OCI-LY1 (cell line): ENCODE measurements around the gene PEX10.
"Not testable (repeated sequence)": the region's sequence is repeated elsewhere in the genome, so short reads cannot be mapped to it uniquely, and the experiment has no call there.

Source experiments
- H2AFZ ChIP-seq: fragments of 200-600 bp; sonication (generic), shearing (Covaris generic); 2 replicates; pipeline ENCODE4 v1.6.0; 2014; ENCODE audit warnings: antibody characterized with exemption, mild to moderate bottlenecking, low read length
- H3F3A ChIP-seq: fragments of 200-600 bp; sonication (generic), shearing (Covaris generic); 2 replicates; pipeline ENCODE4 v1.6.0; 2014; ENCODE audit warnings: mild to moderate bottlenecking, antibody characterized with exemption, low read length, moderate library complexity; ENCODE audit not compliant: insufficient read depth
- H3K27ac ChIP-seq: fragments of 200-600 bp; sonication (generic); 2 replicates; pipeline ENCODE4 v1.5.1; 2014; ENCODE audit warnings: low read length, mixed run types, mild to moderate bottlenecking, low read depth; ENCODE audit not compliant: poor library complexity, severe bottlenecking
- H3K27me3 ChIP-seq: fragments of 200-600 bp; sonication (generic); 2 replicates; pipeline ENCODE4 v1.6.0; 2014; ENCODE audit warnings: antibody characterized with exemption, mild to moderate bottlenecking, low read length, moderate library complexity; ENCODE audit not compliant: insufficient read depth
- H3K36me3 ChIP-seq: fragments of 200-600 bp; sonication (generic); 2 replicates; pipeline ENCODE4 v1.6.1; 2014; ENCODE audit warnings: mild to moderate bottlenecking, antibody characterized with exemption, low read length, moderate library complexity, mixed read lengths; ENCODE audit not compliant: insufficient read depth
- H3K4me1 ChIP-seq: fragments of 200-600 bp; sonication (generic); 2 replicates; pipeline ENCODE4 v1.5.1; 2014; ENCODE audit warnings: mild to moderate bottlenecking, low read length, moderate library complexity; ENCODE audit not compliant: insufficient read depth, severe bottlenecking
- H3K4me2 ChIP-seq: fragments of 200-600 bp; sonication (generic), shearing (Covaris generic); 2 replicates; pipeline ENCODE4 v1.6.1; 2014; ENCODE audit warnings: low read length
- H3K4me3 ChIP-seq: fragments of 200-600 bp; sonication (generic); 2 replicates; pipeline ENCODE4 v1.5.1; 2014; ENCODE audit warnings: low read length, low read depth, mild to moderate bottlenecking, mixed read lengths; ENCODE audit not compliant: poor library complexity, severe bottlenecking
- H3K79me2 ChIP-seq: fragments of 200-600 bp; shearing (Covaris generic); 2 replicates; pipeline ENCODE4 v1.6.1; 2016; ENCODE audit warnings: mixed run types, low read length, mixed read lengths; ENCODE audit not compliant: insufficient read depth
- H3K9ac ChIP-seq: fragments of 200-600 bp; sonication (generic), shearing (Covaris generic); 2 replicates; pipeline ENCODE4 v1.6.1; 2014; ENCODE audit warnings: mild to moderate bottlenecking, low read length, mixed read lengths
- H3K9me2 ChIP-seq: fragments of 200-600 bp; sonication (generic), shearing (Covaris generic); 2 replicates; pipeline ENCODE4 v1.6.1; 2014; ENCODE audit warnings: low read depth, mild to moderate bottlenecking, low read length, mixed read lengths
- H3K9me3 ChIP-seq: fragments of 200-600 bp; shearing (Covaris generic); 2 replicates; pipeline ENCODE4 v1.6.1; 2014; ENCODE audit warnings: low read length, mixed read lengths
- H4K20me1 ChIP-seq: fragments of 200-600 bp; sonication (generic), shearing (Covaris generic); 2 replicates; pipeline ENCODE4 v1.6.0; 2016; ENCODE audit warnings: mild to moderate bottlenecking, low read length; ENCODE audit not compliant: insufficient read depth
- EZH2 ChIP-seq: fragments of 200-600 bp; sonication (generic), shearing (Covaris generic); IDR thresholded peaks from 2 replicates; pipeline ENCODE4 v1.8.0; 2017; ENCODE audit warnings: borderline replicate concordance, mixed run types, mild to moderate bottlenecking, antibody characterized with exemption, low read length, moderate library complexity, mixed read lengths
- TF ChIP-seq, protein P1 (sequence below): fragments of 200-600 bp; sonication (generic), shearing (Covaris generic); IDR thresholded peaks from 2 replicates; pipeline ENCODE4 v1.5.1; 2017; ENCODE audit warnings: mild to moderate bottlenecking, antibody characterized with exemption, low read length, moderate library complexity, mixed read lengths

Gene PEX10

DNA sequence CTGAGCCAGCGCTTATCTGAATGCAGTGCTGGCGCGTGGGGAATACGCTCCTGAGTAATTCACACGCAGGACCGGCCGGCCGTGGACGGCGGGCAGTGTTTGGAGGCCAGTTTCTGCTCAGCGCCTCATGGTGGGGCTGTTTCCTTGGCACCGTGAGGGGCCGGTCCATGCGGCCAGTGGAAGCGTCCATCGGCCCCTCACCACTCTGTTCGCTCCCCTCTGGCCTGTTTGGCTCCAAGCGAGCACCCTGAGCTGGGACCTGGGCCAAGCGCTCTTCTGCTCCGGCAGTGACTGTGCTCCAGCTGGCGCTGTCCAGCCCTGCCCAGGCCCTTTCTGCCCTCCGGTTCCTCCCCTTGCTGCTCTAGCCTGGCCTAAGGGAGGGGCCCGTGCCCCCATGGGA lies 47.4 kb upstream of the PEX10 start:
- TF ChIP-seq EZH2 = no peak
- TF ChIP-seq, protein P1, sequence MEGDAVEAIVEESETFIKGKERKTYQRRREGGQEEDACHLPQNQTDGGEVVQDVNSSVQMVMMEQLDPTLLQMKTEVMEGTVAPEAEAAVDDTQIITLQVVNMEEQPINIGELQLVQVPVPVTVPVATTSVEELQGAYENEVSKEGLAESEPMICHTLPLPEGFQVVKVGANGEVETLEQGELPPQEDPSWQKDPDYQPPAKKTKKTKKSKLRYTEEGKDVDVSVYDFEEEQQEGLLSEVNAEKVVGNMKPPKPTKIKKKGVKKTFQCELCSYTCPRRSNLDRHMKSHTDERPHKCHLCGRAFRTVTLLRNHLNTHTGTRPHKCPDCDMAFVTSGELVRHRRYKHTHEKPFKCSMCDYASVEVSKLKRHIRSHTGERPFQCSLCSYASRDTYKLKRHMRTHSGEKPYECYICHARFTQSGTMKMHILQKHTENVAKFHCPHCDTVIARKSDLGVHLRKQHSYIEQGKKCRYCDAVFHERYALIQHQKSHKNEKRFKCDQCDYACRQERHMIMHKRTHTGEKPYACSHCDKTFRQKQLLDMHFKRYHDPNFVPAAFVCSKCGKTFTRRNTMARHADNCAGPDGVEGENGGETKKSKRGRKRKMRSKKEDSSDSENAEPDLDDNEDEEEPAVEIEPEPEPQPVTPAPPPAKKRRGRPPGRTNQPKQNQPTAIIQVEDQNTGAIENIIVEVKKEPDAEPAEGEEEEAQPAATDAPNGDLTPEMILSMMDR = no peak
- no peaks in the 10 kb centered on the region for H3K4me1 ChIP-seq
- no peak overlapping the region for H2AFZ ChIP-seq
- no peak overlapping the region for H3K4me2 ChIP-seq
- no peaks in the 10 kb centered on the region for H4K20me1 ChIP-seq
- H3K9me3 ChIP-seq = no peaks in the 10 kb centered on the region
- no peak overlapping the region for H3K27ac ChIP-seq
- H3K4me3 ChIP-seq = no peak overlapping the region
- no peak overlapping the region for H3K9ac ChIP-seq
- H3F3A ChIP-seq = no peaks in the 10 kb centered on the region
- 0 out of 2 replicates have a peak, but pooled peaks cover 3% of the 10 kb centered on the region for H3K27me3 ChIP-seq
- H3K36me3 ChIP-seq = no peaks in the 10 kb centered on the region
- H3K79me2 ChIP-seq = no peaks in the 10 kb centered on the region
- H3K9me2 ChIP-seq = no peaks in the 10 kb centered on the region

DNA sequence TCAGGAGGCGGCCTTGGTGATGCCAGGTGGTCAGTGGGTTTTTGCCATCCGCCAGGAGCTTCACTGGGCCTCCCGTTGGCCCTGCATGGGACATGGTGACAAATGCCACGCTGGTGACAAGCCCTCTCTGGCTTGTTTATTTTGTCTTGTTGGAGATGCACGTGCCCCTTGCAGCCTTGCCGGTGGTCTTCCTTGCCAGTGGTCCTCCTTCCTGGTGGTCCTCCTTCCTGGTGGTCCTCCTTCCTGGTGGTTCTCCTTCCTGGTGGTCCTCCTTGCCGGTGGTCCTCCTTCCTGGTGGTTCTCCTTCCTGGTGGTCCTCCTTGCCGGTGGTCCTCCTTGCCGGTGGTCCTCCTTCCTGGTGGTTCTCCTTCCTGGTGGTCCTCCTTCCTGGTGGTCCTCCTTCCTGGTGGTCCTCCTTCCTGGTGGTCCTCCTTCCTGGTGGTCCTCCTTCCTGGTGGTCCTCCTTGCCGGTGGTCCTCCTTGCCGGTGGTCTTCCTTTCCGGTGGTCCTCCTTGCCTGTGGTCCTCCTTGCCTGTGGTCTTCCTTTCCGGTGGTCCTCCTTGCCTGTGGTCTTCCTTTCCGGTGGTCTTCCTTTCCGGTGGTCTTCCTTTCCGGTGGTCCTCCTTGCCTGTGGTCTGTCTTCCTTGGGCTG lies 46.9 kb upstream of the PEX10 start:
- not testable (repeated sequence) for H3K9me3 ChIP-seq, H2AFZ ChIP-seq, H3K9ac ChIP-seq, H3K27me3 ChIP-seq, H3K4me3 ChIP-seq, H3K4me1 ChIP-seq, H3K36me3 ChIP-seq, H3K79me2 ChIP-seq, H3F3A ChIP-seq, H4K20me1 ChIP-seq, H3K27ac ChIP-seq, H3K9me2 ChIP-seq, H3K4me2 ChIP-seq

DNA sequence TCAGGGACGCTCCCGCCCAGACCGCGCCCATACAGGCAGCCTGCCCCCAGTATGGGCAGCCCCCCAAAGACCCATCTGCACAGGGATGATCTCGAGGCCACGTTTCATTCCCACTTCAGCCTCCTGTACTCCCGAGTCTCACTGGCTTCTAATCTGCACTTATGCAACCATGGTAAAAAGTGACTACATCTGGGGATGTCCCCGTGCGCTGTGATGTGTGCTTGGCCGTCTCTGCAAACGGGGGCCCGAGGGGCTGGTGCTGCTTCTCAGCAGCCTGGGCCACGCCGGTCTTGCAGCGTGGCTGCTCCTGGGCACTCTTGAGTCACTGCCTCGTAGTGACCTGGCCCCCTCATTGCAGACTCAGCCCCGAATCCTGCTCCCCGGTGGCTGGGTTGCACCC lies 46.3 kb upstream of the PEX10 start:
- no peaks in the 10 kb centered on the region for H4K20me1 ChIP-seq
- no peaks in the 10 kb centered on the region for H3K9me2 ChIP-seq
- no peak overlapping the region for H3K4me2 ChIP-seq
- H3K9ac ChIP-seq = no peak overlapping the region
- no peaks in the 10 kb centered on the region for H3K9me3 ChIP-seq
- no peaks in the 10 kb centered on the region for H3K36me3 ChIP-seq
- no peak overlapping the region for H2AFZ ChIP-seq
- no peaks in the 10 kb centered on the region for H3K79me2 ChIP-seq
- TF ChIP-seq, protein P1 = no peak
- no peak for TF ChIP-seq EZH2
- H3K4me1 ChIP-seq = no peaks in the 10 kb centered on the region
- 0 out of 2 replicates have a peak, but pooled peaks cover 3% of the 10 kb centered on the region for H3K27me3 ChIP-seq
- H3K27ac ChIP-seq = no peak overlapping the region
- no peaks in the 10 kb centered on the region for H3F3A ChIP-seq
- no peak overlapping the region for H3K4me3 ChIP-seq

DNA sequence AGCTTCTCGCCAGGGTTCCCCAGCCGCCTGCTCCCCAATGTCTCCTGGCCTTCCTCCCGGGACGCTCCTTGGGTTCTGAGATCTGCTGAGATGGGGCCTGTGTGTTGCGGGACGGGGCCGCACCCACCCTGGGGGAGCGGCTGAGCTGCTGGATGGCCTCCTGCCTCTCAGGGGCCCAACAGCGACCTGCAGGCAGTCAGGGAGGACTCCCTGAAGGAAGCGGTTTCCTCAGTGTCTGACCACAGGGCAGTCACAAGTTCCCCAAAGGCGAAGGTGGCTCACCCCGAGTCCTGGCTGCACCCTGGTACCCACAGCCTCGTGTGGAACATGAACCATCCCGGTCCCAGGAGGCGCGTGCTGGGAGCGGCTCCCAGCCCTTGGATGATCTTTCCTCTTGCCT lies 45.1 kb upstream of the PEX10 start:
- Histone ChIP-seq H2AFZ (no peak overlapping the region), H3K9me2 (no peaks in the 10 kb centered on the region), H3K4me3 (no peak overlapping the region), H4K20me1 (no peaks in the 10 kb centered on the region), H3F3A (no peaks in the 10 kb centered on the region), H3K79me2 (no peaks in the 10 kb centered on the region), H3K36me3 (no peaks in the 10 kb centered on the region), H3K9ac (no peak overlapping the region), H3K9me3 (no peaks in the 10 kb centered on the region), H3K27me3 (0 out of 2 replicates have a peak, but pooled peaks cover 3% of the 10 kb centered on the region), H3K4me1 (no peaks in the 10 kb centered on the region), H3K4me2 (no peak overlapping the region), H3K27ac (no peak overlapping the region)
- TF ChIP-seq, protein P1 = no peak
